Measurements from ENCODE around the gene PPAN.

Gene PPAN

GRCh38 chr19:10141479-10141878 is 35.3 kb downstream of the PPAN start:
- DNase-seq: no peak

- no peak for DNase-seq
These were observed 35.8 kb downstream of the PPAN start for GRCh38 chr19:10141973-10142372.

DNA sequence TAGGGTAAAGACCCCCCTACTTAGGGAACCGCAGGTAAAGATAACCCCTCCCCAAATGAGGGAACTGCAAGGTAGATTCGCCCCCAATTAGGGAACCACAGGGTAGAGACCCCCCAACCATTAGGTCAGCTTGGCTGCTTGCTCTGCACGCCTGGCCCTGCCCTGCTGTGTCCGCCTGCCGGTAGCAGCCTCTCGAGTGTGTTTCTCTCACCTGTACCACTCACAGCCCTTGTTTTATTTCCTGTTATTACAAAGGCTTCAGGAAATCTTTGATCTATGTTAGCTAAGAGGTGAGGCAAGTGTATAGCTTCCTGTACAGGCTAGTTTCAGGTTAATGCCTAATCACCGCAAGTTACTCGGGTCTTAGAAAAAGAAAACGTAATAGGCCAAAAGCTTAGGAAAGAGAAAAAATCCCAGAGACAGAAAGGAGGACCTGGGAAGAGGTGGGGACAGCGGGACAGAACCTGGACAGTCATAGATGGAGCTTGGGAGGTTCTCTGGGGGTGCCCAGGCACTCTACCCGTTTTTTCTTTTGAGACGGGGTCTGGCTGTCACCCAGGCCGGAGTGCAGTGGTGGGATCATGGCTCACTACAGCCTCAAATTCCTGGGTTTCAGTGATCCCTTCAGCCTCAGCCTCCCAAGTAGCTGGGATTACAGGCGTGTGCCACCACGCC is 36.7 kb downstream of the PPAN start:
- DNase-seq: no peak

DNA sequence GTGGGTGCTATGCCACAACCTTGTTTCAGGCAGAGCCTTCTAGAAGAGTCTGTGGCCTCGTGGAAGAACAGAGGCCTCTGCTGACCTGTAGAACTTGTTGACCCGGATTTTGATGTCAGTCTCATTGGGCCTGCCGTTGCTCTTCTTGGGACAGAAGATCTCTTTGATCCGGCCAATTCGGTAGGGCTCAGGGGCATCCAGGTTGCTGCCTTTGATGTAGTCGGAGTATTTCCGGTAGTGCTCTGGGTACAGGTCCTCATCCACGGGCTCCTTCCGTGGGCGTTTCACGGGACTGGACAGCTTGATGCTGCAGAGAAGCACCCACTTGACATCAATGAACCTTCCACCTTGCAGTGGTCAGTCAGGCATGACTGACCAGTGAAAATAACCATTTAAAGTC is 37.5 kb downstream of the PPAN start:
- DNase-seq: no peak

DNA sequence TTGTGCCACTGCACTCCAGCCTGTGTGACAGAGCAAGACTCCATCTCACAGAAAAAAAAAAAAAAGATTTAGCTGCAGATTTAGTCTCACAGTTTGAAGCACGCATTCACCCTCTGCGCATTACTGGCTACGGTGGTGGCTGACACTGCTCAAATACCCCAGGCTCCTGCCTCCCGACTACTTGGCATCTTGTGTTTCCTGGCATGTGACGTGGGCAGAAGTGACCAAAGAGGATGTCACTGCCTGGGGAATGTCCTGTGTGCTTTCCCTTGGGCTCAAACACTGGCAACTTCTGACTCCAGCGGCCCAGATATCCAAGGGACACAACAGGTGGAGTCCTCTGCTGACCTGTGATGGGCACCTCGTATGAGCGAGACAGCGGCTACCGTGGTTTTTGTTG is 38.2 kb downstream of the PPAN start:
- no peak for DNase-seq

- no peak for DNase-seq
These were observed 38.9 kb downstream of the PPAN start for GRCh38 chr19:10145031-10145430.

DNA sequence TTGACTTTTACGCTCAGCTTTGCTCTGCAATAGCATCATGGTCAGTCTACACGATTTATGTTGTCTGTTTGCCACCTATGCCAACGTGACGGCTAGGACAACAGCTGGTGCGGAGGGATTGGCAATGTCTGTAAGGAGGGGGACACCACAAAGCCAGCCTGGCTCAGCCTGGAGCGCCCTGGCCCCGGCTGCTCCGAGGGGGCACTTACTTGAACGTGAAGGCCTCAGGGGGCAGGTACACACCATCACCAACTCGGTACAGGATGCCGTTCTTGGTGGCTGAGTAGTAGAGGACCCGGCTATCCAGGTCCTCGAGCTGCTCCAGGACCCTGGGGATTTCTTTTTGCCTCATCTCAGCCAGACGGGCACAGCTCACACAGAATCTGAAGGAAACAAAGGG is 40.0 kb downstream of the PPAN start:
- no peak for DNase-seq

DNA sequence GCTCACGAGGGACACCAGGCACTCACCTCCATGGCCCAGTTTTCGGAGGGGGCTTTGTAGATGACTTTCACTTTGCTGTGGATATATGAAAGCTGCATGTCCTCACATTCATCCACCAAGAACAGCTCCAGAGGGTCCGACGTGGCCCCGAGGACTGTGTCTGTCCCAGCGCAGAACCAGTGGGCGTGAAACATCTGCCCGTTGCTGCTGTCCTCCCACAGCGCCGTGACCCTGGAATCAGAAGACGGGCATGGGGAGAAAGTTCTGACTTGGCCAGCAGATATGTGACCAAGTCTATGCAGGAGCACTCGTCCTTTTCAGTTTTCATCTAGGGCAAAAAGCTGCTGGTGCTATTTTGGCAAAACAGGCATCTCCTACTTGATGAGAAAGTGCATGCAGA is 43.3 kb downstream of the PPAN start:
- no peak for DNase-seq

GRCh38 chr19:10151521-10151920 is 45.4 kb downstream of the PPAN start:
- DNase-seq: peak in 1 of 14 donors; percentile 83

GRCh38 chr19:10152100-10152499 is 45.9 kb downstream of the PPAN start:
- no peak for DNase-seq

DNA sequence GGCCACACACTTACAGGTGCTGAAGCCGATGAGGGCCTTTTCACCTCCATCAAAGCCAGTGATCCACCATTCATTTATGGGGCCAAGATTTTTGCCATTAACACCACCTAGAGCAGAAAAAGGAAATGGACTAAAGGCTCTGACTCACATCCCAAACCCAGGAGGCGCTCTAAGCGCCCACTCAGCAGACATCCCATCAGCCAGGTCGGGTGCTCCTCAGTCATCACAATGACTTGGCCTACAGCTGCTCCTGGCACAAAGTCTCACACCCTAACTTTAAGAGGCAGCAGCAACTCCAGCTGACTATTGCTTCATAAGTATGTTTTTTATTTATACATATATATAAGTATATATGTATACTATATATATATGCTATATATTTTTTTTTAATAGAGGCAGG is 49.7 kb downstream of the PPAN start:
- DNase-seq: no peak

DNA sequence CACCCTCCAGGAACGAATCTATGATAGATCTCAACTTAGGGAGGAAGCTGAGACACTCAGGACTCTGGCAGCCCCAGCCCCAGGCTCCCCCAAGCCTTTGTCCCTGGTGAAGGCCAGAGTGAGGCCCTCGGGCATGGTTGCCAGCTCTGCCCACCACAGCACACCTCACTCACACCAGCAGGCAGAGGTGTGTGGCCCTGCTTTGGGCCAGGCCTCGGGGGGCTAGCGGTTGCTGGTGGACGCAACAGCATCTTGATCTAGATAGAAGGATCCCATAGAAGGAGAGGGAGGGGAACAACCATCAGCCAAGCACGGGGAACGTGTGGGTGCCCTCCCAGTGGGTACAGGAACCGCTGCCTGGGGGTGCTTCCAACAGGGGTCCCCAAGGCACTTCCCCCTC is 51.9 kb downstream of the PPAN start:
- DNase-seq: no peak

DNA sequence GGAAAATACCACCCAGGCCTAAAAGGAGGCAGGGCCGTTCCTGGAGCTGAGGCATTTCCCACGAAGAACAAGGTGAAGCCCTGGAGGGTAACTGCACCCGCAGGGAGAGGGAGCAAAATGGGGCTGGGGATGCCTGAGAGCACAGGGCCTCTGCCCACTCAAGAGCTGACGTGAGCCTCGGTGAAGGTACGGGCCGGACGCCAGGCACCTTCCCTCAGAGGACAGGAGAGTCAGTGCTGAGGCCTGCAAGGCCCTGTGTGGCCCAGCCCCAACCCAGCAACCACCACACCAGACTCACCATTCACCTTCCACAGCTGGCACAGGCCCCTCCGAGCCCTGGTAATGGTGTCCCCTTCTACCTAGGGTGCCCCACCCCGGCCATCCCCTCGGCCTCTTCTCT is 52.3 kb downstream of the PPAN start:
- DNase-seq: no peak

GRCh38 chr19:10159610-10160009 is 53.4 kb downstream of the PPAN start:
- no peak for DNase-seq

Measured in C1 segment of cervical spinal cord (tissue), 14 donors.